HG03159 (cell line): ENCODE measurements around the gene BICRA.
"Not testable (repeated sequence)": the region's sequence is repeated elsewhere in the genome, so short reads cannot be mapped to it uniquely, and the experiment has no call there.

ENCODE experiments used
- ATAC-seq: cut with Tn5 transposase; IDR thresholded peaks from one replicate; pipeline ENCODE4 v1.9.1; 2021; ENCODE audit warnings: mild to moderate bottlenecking, moderate library complexity; ENCODE audit not compliant: unreplicated experiment

The BICRA gene

GRCh38 chr19:47707135-47707925 is 98.4 kb downstream of the BICRA start:
- no peak for ATAC-seq

GRCh38 chr19:47711652-47712242 is 102.8 kb downstream of the BICRA start:
- ATAC-seq = no peak

GRCh38 chr19:47713046-47714021 is 104.4 kb downstream of the BICRA start, which contains the start of gene EHD2:
Gene EHD2 (plus strand): TSS chr19:47713422. CDS start chr19:47716613, 3,191 bp downstream.
- no peak for ATAC-seq

- ATAC-seq = no peak
Measured at GRCh38 chr19:47714339-47714738, 105.4 kb downstream of the BICRA start.

- ATAC-seq = not testable (repeated sequence)
Measured at GRCh38 chr19:47714855-47715254, 105.9 kb downstream of the BICRA start.

- no peak for ATAC-seq
Measured at GRCh38 chr19:47716270-47716937, 107.5 kb downstream of the BICRA start.

- not testable (repeated sequence) for ATAC-seq
Measured at GRCh38 chr19:47718415-47719046, 109.6 kb downstream of the BICRA start.

GRCh38 chr19:47719047-47719859 is 110.3 kb downstream of the BICRA start:
- ATAC-seq = no peak

- no peak for ATAC-seq
Measured at GRCh38 chr19:47720669-47721422, 111.9 kb downstream of the BICRA start.

- no peak for ATAC-seq
Measured at GRCh38 chr19:47723581-47723940, 114.6 kb downstream of the BICRA start.

- no peak for ATAC-seq
Measured at GRCh38 chr19:47725759-47726401, 116.9 kb downstream of the BICRA start.

GRCh38 chr19:47726467-47726866 is 117.5 kb downstream of the BICRA start:
- no peak for ATAC-seq

GRCh38 chr19:47728295-47728694 is 119.4 kb downstream of the BICRA start:
- ATAC-seq = not testable (repeated sequence)

- no peak for ATAC-seq
Measured at GRCh38 chr19:47729468-47729798, 120.5 kb downstream of the BICRA start.

- no peak for ATAC-seq
Measured at GRCh38 chr19:47729799-47730520, 121.0 kb downstream of the BICRA start.

GRCh38 chr19:47730521-47730889 is 121.6 kb downstream of the BICRA start:
- ATAC-seq = no peak

- no peak for ATAC-seq
Measured at GRCh38 chr19:47730910-47731309, 122.0 kb downstream of the BICRA start.

- ATAC-seq = no peak
Measured at GRCh38 chr19:47735131-47735530, 126.2 kb downstream of the BICRA start.
